ENCODE results near the gene LFNG.

Gene LFNG

DNA sequence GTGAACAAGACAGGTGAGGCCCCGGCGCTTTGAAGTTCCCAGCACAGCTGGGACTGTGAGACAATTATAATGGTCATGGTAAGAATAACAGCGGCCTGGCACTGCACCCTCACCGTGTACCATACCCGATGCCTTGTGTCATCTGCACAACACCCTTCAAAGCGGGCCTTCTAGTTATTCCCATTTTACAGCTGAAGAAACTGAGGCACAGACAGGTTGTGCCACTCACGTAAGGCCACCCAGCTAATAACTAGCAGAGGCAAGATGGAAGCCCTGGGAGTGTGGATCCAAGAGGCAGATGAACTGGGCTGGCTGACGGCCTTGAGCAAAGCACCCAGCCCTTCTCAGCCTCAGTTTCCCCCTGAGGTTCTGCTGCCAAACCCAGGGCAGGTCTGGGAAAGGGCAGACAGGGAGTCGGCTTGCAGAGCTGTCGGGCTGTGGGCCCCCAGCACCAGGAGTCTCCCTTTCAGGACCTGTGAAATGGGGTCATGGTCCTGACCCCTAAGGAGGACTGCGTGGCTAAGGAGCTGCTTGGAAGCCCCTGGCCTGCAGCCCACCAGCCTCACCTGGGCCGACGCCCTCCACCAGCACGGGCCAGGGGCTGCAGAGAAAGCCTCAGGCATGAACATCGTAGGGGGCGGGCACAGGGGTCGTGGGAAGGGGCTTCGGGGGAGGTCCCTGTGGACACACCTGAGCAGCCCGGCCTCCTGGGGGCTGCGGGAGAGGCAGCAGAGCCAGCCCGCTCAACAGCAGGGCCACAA, 15.3 kb upstream of the LFNG start:
- no peak for DNase-seq

DNA sequence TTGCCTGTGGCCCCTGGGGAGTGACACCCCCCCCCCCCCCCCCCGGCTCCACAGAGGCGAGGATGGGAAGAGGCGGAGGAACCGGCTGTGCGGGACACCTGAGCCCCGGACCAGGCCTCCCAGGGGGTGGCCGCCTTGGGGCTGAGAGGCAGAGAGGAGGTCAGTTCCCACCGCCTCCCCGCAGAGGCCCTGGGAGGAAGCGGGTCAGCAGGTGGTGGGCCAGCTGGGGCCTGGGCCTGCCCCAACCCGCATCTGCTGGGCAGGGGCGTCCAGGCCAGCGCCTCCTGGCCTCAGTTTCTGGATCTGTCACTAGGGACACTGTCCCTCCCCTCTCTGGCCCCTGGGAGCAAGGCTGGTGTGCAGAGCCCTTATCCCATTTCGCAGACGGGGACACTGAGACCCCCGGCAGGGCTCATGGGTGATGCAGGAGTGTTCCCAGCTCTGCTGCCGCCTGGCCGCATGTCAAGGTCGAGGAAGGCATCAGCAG, 14.6 kb upstream of the LFNG start:
- DNase-seq: no peak

DNA sequence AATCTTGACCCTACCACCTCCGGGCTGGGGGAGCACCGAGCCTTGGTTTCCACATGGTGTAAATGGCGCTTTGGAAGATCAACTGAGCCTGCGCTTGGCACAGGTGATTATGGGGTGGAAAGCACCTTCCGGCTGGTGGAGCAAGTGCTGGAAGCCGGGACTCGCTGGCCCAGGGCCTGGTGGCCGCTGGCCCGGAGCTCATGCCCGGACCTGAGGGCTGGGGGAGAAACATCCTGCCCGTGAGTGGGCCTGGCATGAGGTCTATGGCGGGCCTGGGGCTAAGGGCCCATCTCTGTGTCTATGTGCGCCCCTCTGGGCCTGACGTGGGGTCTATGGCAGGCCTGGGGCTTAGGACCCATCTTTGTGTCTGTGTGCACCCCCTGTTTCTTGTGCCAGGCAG, 14.2 kb upstream of the LFNG start:
- no peak for DNase-seq

GRCh38 chr7:2507208-2507916, 12.2 kb upstream of the LFNG start:
- DNase-seq: no peak

DNA sequence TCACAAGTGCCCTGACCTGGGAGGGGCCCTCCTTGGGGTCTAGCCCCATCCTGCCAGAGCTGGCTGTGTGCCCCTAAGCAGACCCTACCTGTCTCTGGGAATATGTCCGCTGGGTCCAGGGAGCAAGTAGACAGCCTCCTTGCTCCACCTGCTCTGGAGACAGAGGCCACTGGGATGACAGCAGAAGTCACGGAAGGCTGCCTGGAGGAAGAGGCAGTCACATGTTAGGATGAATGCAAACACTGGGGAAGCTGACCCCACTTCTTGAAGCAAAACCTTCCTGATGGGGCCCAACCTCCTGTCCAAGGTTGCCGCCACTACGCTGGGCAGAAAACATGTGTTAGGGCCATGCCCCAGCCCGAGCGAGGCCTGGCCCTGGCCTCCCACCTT, 11.7 kb upstream of the LFNG start:
- DNase-seq: no peak

- DNase-seq: no peak
Measured at GRCh38 chr7:2508327-2509215, 11.0 kb upstream of the LFNG start.

GRCh38 chr7:2509298-2509906, 10.2 kb upstream of the LFNG start:
- DNase-seq: no peak

GRCh38 chr7:2510130-2510776, 9.3 kb upstream of the LFNG start:
- DNase-seq: no peak

DNA sequence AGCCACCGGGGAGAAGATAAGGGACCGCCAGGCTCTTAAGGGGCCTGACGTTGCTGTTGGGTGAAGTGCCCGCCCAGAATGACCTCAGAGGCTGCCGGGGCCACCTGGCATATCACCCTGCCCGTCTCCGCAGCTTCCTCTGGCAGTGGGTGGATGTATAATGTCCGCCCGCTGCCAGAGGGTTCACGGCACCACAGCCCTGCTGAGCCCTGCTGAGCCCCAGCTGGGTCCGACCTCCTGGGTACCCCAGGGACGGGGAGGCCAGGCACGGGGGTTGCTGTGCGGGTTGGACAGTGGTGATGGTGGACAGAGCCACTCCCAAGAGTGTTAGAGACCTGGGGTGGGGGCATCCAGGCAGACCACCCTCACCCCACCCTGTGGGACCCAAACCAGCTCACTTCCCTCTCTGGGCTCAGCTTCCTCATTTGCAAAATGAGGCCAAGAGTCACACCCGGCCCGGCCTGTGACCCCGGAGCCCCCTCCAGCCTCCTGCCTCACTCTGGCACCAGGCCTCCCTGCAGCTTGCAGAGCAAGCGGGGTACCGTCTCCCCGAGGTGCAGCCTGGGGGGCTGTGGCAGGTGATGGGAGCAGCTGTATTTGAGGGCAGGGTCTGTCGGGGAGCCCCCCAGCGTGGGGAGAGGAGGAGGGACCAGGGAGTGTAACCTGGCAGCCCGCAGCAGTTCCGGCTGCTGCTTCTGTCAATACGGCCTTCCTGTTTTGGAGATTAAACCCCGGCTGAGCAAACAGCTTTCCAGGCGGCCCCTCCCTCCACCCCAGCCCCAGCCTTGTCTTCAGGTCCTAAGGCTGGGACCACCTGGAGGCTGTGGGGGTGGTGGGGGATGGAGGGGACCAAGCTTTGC, 8.4 kb upstream of the LFNG start:
- peak; percentile 90 for DNase-seq

GRCh38 chr7:2511769-2512168, 7.8 kb upstream of the LFNG start:
- DNase-seq: no peak

- peak; percentile 30 for DNase-seq
Measured at GRCh38 chr7:2512179-2512661, 7.4 kb upstream of the LFNG start.

DNA sequence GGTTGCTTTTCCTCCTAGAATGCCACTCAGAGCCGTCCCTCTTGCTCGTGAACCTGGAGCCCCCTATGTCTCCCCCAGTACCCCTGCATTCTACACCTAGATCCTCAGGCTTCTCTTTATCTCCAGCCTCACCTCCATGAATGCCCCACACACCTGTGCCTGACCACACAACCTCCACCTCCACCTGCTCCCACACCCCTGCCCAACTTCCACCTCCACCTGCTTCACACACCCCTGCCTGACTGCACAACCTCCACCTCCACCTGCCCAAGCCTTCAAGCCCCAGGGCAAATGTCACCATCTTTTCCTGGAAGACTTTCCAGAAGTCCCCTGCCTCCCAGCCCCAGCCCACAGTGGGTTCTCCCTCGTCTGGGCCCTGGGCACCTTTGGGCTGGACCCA, 6.9 kb upstream of the LFNG start:
- no peak for DNase-seq

GRCh38 chr7:2513702-2514101, 5.9 kb upstream of the LFNG start:
- no peak for DNase-seq

DNA sequence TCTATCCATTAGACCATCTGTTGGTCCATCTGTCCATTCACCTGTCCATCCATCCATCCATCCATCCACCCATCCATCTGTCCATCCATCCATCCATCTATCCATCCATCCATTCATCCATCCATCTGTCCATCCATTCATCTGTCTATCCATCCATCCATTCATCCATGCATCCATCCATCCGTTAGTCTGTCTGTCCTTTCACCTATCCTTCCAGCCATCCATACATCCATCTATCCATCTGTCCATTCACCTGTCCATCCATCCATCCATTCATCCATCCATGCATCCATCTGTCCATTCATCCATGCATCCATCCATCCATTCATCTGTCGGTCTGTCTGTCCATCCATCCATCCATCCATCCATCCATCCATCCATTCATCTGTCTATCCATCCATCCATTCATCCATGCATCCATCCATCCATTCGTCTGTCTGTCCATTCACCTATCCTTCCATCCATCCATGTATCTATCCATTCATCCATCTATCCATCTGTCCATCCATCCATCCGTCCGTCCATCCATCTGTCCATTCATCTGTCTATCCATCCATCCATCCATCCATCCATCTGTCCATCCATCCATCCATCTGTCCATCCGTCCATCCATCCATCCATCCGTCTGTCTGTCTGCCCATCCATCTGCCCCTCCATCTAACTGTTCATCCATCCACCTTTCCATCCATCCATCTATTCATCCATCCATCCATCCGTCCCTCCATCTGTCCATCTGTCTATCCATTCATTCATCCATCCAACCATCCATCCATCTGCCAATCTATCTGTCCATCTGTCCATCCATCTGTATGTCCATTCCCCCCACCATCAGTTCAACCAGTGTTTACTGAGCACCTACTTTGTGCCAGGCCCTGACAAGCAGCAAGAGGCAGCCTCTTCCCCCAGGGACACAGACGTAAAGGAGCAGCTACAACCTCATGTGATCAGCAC, 4.8 kb upstream of the LFNG start:
- DNase-seq: no peak

- no peak for DNase-seq
Measured at GRCh38 chr7:2515424-2516193, 4.0 kb upstream of the LFNG start.

DNA sequence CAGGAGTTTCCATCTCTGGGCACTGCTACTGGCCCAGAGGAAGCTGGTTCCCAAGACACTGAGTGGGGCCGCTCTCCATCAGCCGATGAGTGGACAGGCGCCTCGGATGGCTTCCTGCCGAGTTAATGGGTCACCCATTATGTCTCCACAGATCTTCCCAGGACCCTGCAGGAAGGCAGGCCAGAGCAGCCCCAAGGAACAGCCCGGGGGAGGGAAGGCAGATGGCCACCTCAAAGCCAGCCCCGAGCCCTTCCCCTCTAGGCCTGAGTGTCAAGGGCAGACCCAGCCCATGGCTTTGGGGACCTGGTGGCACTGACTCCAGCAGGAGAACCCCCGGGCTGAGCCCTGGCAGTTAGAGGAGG, 3.4 kb upstream of the LFNG start:
- no peak for DNase-seq

- no peak for DNase-seq
Measured at GRCh38 chr7:2517026-2517425, 2.5 kb upstream of the LFNG start.

DNA sequence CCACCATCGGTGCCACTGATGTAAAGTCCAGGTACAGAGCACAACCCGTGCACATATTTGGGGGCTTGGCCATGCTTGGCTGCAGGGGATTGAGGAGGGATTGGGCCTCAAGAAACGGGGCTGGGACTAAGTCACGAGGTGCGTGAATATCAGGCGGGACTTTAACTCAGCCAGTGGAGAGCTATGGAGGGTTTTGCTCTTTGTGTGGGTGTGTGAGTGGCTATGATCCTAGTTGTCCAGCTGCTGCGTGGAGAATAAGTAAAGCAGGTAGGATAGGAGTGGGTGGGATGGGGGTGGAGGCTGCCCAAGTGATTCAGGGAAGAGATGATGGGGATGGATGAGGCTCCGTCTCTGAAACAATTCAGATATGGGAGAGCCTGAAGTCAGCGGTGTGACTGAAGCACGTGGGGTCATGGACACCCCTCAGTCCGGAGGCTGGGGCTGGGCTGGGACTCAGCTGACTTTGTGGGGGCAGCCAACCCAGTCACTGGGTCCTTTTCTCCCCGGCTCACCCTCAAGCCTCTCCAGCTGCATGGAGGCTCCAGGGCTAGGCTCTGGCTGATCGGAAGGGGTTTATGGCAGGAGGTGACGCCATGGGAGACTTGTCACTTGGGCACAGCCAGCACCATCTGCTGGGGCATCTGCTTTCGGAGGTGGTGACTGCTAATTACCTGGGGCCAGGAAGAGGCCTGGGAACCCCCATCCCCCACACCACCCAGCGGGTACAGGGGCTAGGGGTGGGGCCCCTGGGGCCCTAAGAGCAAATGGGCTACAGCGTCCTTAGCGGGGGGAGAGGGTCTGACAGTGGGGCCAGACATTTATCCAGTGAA, 1.7 kb upstream of the LFNG start:
- DNase-seq: no peak

GRCh38 chr7:2518737-2519118, 846 bp upstream of the LFNG start:
- DNase-seq: no peak

Data from NCI-H1092 treated with DMSO at 0.1 percent for 48 hours (cell line).